HepG2 (cell line): Measurements from ENCODE around the gene SFXN5. TPM values are rescaled to one million over a fixed set of nuclear protein-coding genes. Genes with fewer than 3 reads are reported as not detected.

Experiments used
- ATF4 ChIP-seq, 2 experiments: fragments of 450-650 bp in 1 of 2; sonication (generic) in 1 of 2; formaldehyde crosslinking; IDR thresholded peaks; 2 replicates each; pipeline versions ENCODE4 v1.5.0 to v1.8.0; 2020 to 2022; ENCODE audit warnings: mild to moderate bottlenecking in 1 of 2, missing genetic modification reagents in 1 of 2
- GTF3A ChIP-seq: sonication (generic); formaldehyde crosslinking; conservative IDR thresholded peaks from 2 replicates; pipeline ENCODE4 v1.4.0; 2020; ENCODE audit warnings: mild to moderate bottlenecking, missing genetic modification reagents
- MTF1 ChIP-seq: sonication (generic); formaldehyde crosslinking; IDR thresholded peaks from 2 replicates; pipeline ENCODE4 v1.5.0; 2020; ENCODE audit warnings: missing genetic modification reagents
- SOX5 ChIP-seq: IDR thresholded peaks from 2 replicates; pipeline ENCODE4 v1.6.1; 2016; ENCODE audit warnings: borderline replicate concordance
- U2AF2 ChIP-seq: fragments of 200-400 bp; formaldehyde crosslinking; IDR thresholded peaks from 2 replicates; pipeline ENCODE4 v1.6.1; 2017; ENCODE audit warnings: low read depth, mild to moderate bottlenecking, low read length
- ZKSCAN5 ChIP-seq: sonication (generic); formaldehyde crosslinking; IDR thresholded peaks from 2 replicates; pipeline ENCODE4 v1.5.1; 2020; ENCODE audit warnings: mild to moderate bottlenecking, missing genetic modification reagents
- ZNF431 ChIP-seq: sonication (generic); formaldehyde crosslinking; IDR thresholded peaks from 2 replicates; pipeline ENCODE4 v1.9.0; 2022; ENCODE audit warnings: missing genetic modification reagents, low read depth, mild to moderate bottlenecking, borderline replicate concordance
- ZNF841 ChIP-seq: sonication (generic); formaldehyde crosslinking; IDR thresholded peaks from 2 replicates; pipeline ENCODE4 v1.8.1; 2023; ENCODE audit warnings: missing genetic modification reagents, borderline replicate concordance
- ZNF850 ChIP-seq: sonication (generic); formaldehyde crosslinking; conservative IDR thresholded peaks from 2 replicates; pipeline ENCODE4 v1.9.0; 2021; ENCODE audit warnings: mild to moderate bottlenecking, missing genetic modification reagents
- polyA plus RNA-seq, 8 experiments: library from polyadenylated mRNA; depleted of rRNA in 3 of 8; stranded (reverse) in 7 of 8; unstranded in 1 of 8; fragments of >200 nt; fragmentation: Illumina TruSeq in 4 of 8; extraction: Trizol in 4 of 8; gene quantifications; 2 replicates each; pipeline versions ENCODE4 v1.2.1 to v1.2.3, GENCODE V29; 2011 to 2016; ENCODE audit warnings: low read depth in 4 of 8, missing spikeins in 1 of 8, mixed read lengths in 1 of 8; ENCODE audit not compliant: insufficient read depth in 1 of 8
- total RNA-seq, 5 experiments: library from RNA; depleted of rRNA; stranded (reverse); fragments of >200 nt; fragmentation: Illumina TruSeq; extraction: Trizol; gene quantifications; 2 replicates each; pipeline ENCODE4 v1.2.3, GENCODE V29; 2016; ENCODE audit warnings: low read depth in 1 of 5
- TF ChIP-seq, protein P1 (sequence below): sonication (generic); formaldehyde crosslinking; IDR thresholded peaks from 2 replicates; pipeline ENCODE4 v1.4.0; 2020; ENCODE audit warnings: missing genetic modification reagents
- TF ChIP-seq, protein P2 (sequence below): sonication (generic); formaldehyde crosslinking; IDR thresholded peaks from 2 replicates; pipeline ENCODE4 v1.8.0; 2022; ENCODE audit warnings: missing genetic modification reagents, mild to moderate bottlenecking, inconsistent platforms, borderline replicate concordance
- TF ChIP-seq, protein P3 (sequence below): sonication (generic); formaldehyde crosslinking; IDR thresholded peaks from 2 replicates; pipeline ENCODE4 v1.5.0; 2020; ENCODE audit warnings: missing genetic modification reagents
- TF ChIP-seq, protein P4 (sequence below): sonication (generic); formaldehyde crosslinking; IDR thresholded peaks from 2 replicates; pipeline ENCODE4 v1.4.0; 2020; ENCODE audit warnings: mild to moderate bottlenecking, missing genetic modification reagents
- TF ChIP-seq, protein P5 (sequence below): sonication (generic); IDR thresholded peaks from 2 replicates; pipeline ENCODE4 v1.6.1; 2016; ENCODE audit warnings: low read depth, borderline replicate concordance

Gene SFXN5
- total and polyA plus RNA-seq, 2 of the 13 experiments (the other 11 are each of a cell fraction or from before 2014, with no cell fraction given) = 34.9 to 37.4 TPM

DNA sequence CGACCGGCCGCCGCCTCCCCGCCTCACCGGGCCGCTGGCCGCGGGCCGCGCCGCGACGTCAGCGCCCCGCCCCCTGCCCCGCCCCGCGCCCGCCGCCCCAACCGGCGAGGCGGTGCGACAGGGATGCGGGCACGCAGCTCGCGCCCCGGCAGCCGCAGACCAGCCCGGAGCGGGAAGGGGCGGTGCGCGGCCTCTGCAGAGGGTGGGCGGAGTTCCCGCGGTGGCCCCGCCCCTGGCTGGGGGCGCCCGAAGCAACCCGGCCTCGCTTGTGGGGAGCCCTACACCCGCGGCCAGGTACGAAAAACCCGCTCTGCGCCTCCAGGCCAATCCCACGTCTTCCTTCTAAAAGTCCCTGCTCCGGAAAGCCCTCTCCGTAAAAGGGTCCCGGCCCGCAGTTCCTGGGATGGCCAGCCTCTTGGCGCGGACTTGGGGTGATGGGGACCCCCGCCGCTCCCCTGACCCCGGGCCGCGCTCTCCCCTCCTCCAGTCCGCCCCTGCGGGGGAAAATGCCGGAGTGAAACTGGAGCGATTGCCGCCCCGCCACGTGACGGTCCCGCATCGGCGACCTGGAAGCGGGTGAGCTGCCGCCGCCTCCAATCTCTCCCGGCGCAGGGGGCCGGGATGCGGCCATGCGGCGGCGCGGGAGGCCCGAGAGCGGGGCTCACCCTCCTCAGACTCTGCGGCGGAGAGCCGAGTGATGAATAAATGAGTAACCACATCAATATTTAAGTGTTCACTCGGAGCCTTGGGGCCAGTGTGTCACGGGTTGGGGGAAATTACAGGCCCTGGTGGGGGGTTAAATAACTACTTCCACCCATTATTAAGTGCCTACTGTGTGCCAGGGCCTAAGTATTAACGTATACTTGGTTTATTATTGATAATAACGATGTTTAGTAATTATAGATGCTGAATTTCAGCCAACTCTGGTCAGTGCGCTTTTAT, 41.7 kb upstream of the SFXN5 start, which contains the start of gene RAB11FIP5 (continued):
- TF ChIP-seq, protein P1, sequence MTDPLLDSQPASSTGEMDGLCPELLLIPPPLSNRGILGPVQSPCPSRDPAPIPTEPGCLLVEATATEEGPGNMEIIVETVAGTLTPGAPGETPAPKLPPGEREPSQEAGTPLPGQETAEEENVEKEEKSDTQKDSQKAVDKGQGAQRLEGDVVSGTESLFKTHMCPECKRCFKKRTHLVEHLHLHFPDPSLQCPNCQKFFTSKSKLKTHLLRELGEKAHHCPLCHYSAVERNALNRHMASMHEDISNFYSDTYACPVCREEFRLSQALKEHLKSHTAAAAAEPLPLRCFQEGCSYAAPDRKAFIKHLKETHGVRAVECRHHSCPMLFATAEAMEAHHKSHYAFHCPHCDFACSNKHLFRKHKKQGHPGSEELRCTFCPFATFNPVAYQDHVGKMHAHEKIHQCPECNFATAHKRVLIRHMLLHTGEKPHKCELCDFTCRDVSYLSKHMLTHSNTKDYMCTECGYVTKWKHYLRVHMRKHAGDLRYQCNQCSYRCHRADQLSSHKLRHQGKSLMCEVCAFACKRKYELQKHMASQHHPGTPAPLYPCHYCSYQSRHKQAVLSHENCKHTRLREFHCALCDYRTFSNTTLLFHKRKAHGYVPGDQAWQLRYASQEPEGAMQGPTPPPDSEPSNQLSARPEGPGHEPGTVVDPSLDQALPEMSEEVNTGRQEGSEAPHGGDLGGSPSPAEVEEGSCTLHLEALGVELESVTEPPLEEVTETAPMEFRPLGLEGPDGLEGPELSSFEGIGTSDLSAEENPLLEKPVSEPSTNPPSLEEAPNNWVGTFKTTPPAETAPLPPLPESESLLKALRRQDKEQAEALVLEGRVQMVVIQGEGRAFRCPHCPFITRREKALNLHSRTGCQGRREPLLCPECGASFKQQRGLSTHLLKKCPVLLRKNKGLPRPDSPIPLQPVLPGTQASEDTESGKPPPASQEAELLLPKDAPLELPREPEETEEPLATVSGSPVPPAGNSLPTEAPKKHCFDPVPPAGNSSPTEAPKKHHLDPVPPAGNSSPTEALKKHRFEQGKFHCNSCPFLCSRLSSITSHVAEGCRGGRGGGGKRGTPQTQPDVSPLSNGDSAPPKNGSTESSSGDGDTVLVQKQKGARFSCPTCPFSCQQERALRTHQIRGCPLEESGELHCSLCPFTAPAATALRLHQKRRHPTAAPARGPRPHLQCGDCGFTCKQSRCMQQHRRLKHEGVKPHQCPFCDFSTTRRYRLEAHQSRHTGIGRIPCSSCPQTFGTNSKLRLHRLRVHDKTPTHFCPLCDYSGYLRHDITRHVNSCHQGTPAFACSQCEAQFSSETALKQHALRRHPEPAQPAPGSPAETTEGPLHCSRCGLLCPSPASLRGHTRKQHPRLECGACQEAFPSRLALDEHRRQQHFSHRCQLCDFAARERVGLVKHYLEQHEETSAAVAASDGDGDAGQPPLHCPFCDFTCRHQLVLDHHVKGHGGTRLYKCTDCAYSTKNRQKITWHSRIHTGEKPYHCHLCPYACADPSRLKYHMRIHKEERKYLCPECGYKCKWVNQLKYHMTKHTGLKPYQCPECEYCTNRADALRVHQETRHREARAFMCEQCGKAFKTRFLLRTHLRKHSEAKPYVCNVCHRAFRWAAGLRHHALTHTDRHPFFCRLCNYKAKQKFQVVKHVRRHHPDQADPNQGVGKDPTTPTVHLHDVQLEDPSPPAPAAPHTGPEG (CRISPR knock-in tag) = 0 out of 2 replicates have a peak, but pooled peaks have one; percentile 9
- peak; percentile 68; the same call in 1 of the 2 replicates for TF ChIP-seq GTF3A (CRISPR knock-in tag)
- TF ChIP-seq ATF4 (CRISPR knock-in tag; IDR thresholded peaks at IDR 0.05) = peak in 1 of 2 experiments; percentile 47; a peak in 2 of 4 replicates
- no peak for TF ChIP-seq ZNF850
- no peak for TF ChIP-seq U2AF2
- TF ChIP-seq, protein P2, sequence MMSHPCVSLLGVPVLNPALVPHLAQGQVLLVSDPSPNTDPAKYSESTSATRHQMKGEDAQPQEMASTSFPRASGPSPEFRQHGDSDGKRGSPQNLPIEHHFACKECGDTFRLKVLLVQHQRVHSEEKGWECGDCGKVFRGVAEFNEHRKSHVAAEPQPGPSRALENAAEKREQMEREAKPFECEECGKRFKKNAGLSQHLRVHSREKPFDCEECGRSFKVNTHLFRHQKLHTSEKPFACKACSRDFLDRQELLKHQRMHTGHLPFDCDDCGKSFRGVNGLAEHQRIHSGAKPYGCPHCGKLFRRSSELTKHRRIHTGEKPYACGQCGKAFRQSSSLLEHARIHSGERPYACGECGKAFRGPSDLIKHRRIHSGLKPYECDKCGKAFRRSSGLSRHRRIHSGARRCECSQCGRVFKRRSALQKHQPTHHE (CRISPR knock-in tag) = no peak; the same call in 1 of the 2 replicates
- TF ChIP-seq ZNF431 (CRISPR knock-in tag) = no peak
- TF ChIP-seq, protein P3, sequence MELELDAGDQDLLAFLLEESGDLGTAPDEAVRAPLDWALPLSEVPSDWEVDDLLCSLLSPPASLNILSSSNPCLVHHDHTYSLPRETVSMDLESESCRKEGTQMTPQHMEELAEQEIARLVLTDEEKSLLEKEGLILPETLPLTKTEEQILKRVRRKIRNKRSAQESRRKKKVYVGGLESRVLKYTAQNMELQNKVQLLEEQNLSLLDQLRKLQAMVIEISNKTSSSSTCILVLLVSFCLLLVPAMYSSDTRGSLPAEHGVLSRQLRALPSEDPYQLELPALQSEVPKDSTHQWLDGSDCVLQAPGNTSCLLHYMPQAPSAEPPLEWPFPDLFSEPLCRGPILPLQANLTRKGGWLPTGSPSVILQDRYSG (CRISPR knock-in tag) = no peak; the same call in 1 of the 2 replicates
- TF ChIP-seq SOX5 (CRISPR knock-in tag) = peak; percentile 15; the same call in 1 of the 2 replicates
- no peak for TF ChIP-seq ZKSCAN5 (CRISPR knock-in tag)
- TF ChIP-seq, protein P4, sequence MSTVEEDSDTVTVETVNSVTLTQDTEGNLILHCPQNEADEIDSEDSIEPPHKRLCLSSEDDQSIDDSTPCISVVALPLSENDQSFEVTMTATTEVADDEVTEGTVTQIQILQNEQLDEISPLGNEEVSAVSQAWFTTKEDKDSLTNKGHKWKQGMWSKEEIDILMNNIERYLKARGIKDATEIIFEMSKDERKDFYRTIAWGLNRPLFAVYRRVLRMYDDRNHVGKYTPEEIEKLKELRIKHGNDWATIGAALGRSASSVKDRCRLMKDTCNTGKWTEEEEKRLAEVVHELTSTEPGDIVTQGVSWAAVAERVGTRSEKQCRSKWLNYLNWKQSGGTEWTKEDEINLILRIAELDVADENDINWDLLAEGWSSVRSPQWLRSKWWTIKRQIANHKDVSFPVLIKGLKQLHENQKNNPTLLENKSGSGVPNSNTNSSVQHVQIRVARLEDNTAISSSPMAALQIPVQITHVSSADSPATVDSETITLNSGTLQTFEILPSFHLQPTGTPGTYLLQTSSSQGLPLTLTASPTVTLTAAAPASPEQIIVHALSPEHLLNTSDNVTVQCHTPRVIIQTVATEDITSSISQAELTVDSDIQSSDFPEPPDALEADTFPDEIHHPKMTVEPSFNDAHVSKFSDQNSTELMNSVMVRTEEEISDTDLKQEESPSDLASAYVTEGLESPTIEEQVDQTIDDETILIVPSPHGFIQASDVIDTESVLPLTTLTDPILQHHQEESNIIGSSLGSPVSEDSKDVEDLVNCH (CRISPR knock-in tag) = no peak
- TF ChIP-seq, protein P5, sequence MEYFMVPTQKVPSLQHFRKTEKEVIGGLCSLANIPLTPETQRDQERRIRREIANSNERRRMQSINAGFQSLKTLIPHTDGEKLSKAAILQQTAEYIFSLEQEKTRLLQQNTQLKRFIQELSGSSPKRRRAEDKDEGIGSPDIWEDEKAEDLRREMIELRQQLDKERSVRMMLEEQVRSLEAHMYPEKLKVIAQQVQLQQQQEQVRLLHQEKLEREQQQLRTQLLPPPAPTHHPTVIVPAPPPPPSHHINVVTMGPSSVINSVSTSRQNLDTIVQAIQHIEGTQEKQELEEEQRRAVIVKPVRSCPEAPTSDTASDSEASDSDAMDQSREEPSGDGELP = no peak
- no peak for TF ChIP-seq ZNF841 (CRISPR knock-in tag)
- TF ChIP-seq MTF1 = 0 out of 2 replicates have a peak, but pooled peaks have one; percentile 28
